Spleen (tissue), 11 donors: ENCODE data around the gene TAF8. TPM values are rescaled to one million over a fixed set of nuclear protein-coding genes. Genes with fewer than 3 reads are reported as not detected.

Experiments used
- DNase-seq: peaks from one replicate; pipeline ENCODE4 v3.0.0-alpha.2; 2020
- H3K27ac ChIP-seq, 8 donors: fragments of 200-600 bp; sonication (generic) in 7 of 8; 1 replicate in 4 of 8; 2 replicates in 4 of 8; pipeline versions ENCODE4 v1.5.0 to v1.8.0; 2016 to 2021; ENCODE audit warnings: inconsistent platforms in 4 of 8, mild to moderate bottlenecking in 4 of 8, moderate library complexity in 1 of 8
- H3K27me3 ChIP-seq, 7 donors: fragments of 200-600 bp; sonication (generic) in 6 of 7; replicated peaks in 1 of 7; 1 replicate in 4 of 7; 2 replicates in 3 of 7; pipeline versions ENCODE4 v1.5.0 to v1.8.0; 2016 to 2021; ENCODE audit warnings: inconsistent platforms in 3 of 7, mild to moderate bottlenecking in 1 of 7
- H3K36me3 ChIP-seq, 6 donors: fragments of 200-600 bp; sonication (generic) in 5 of 6; 1 replicate in 4 of 6; 2 replicates in 2 of 6; pipeline versions ENCODE4 v1.5.0 to v1.8.0; 2016 to 2021; ENCODE audit warnings: inconsistent platforms in 2 of 6
- H3K4me1 ChIP-seq, 6 donors: fragments of 200-600 bp; sonication (generic) in 5 of 6; 1 replicate in 3 of 6; 2 replicates in 3 of 6; pipeline versions ENCODE4 v1.5.0 to v1.8.0; 2016 to 2021; ENCODE audit warnings: inconsistent platforms in 3 of 6
- H3K4me3 ChIP-seq, 8 donors: fragments of 200-600 bp; sonication (generic) in 7 of 8; 1 replicate in 4 of 8; 2 replicates in 4 of 8; pipeline versions ENCODE4 v1.5.0 to v1.8.0; 2016 to 2021; ENCODE audit warnings: inconsistent platforms in 4 of 8, mild to moderate bottlenecking in 4 of 8, moderate library complexity in 2 of 8
- H3K9me3 ChIP-seq, 8 donors: fragments of 200-600 bp; sonication (generic) in 7 of 8; 1 replicate in 4 of 8; 2 replicates in 4 of 8; pipeline versions ENCODE4 v1.5.0 to v1.8.0; 2016 to 2021; ENCODE audit warnings: inconsistent platforms in 4 of 8
- CTCF ChIP-seq, 11 experiments: fragments of 200-600 bp in 7 of 11; fragments of 450-650 bp in 4 of 11; sonication (generic) in 4 of 11; IDR thresholded peaks in 8 of 11; conservative IDR thresholded peaks in 3 of 11; 1 replicate in 7 of 11; 2 replicates in 4 of 11; pipeline versions ENCODE4 v1.4.0 to v1.8.0; 2016 to 2021; ENCODE audit warnings: antibody characterized with exemption in 11 of 11, inconsistent platforms in 4 of 11, mild to moderate bottlenecking in 1 of 11
- POLR2A ChIP-seq, 3 donors: fragments of 450-650 bp; IDR thresholded peaks; one replicate each; pipeline ENCODE4 v1.5.1; 2017; ENCODE audit warnings: antibody characterized with exemption in 3 of 3, mild to moderate bottlenecking in 1 of 3
- POLR2AphosphoS5 ChIP-seq, 3 donors: sonication (generic); formaldehyde crosslinking; IDR thresholded peaks; one replicate each; pipeline ENCODE4 v1.5.1; 2017; ENCODE audit warnings: antibody characterized with exemption in 3 of 3
- WGBS, 5 donors: extraction: QIAGEN DNeasy Blood & Tissue Kit in 3 of 5; methylation state at CpG; one replicate each; pipeline versions ENCODE4 v1.1.5 to v1.1.7; 2013 to 2018; 5-methylcytosine and 5-hydroxymethylcytosine counted together
- intact Hi-C: fragments of 100-400 bp; cut with DNase I; formaldehyde crosslinking; loops from one replicate; pipeline ENCODE4 v1.15.0; 2023; ENCODE audit warnings: low total_unique reads
- polyA plus RNA-seq, 3 donors: library from polyadenylated mRNA; stranded (reverse); fragments of 200-250 nt; gene quantifications; one replicate each; pipeline ENCODE4 v1.2.1, GENCODE V29; 2013
- total RNA-seq, 7 donors: library from RNA; depleted of rRNA in 3 of 7; stranded (reverse); fragments of >200 nt in 3 of 7; fragmentation: NEBNext Ultra II Directional in 4 of 7; extraction: Animal tissue kit (Norgen Biotek cat#: 25700) in 4 of 7; gene quantifications; one replicate each; pipeline versions ENCODE4 v1.1.0 to v1.2.1, GENCODE V29; 2016 to 2021
- donor health status: healthy with polysubstance abuse.
- donor health status: DM: no; HTN: no; CAD: no; lungs with moderate emphysema.
- donor health status: DM: no; HTN: no; CAD: no.
- donor health status: Bipolar disorder and iron deficiency.
- donor health status: healthy.
- donor health status: DM: no; HTN: no; CAD: no.
- donor health status: DM: yes; HTN: yes; CAD: no.

The TAF8 gene
- total and polyA plus RNA-seq, 10 donors, result 8.2 to 56.3 (median 35.4) TPM

- no peaks in the 10 kb centered on the region for H3K4me1 ChIP-seq
- TF ChIP-seq POLR2A (IDR thresholded peaks at IDR 0.05), result no peak
- TF ChIP-seq CTCF (IDR thresholded peaks at IDR 0.05 in 8 of 11, conservative IDR thresholded peaks at IDR 0.05 in 3 of 11), result no peak
- H3K27ac ChIP-seq, result no peak overlapping the region
- DNase-seq, result no peak
- peaks cover 0 to 6% (median 0%) of the 10 kb centered on the region in 7 donors for H3K27me3 ChIP-seq
- intact Hi-C loops, result no loop called here
- no peaks in the 10 kb centered on the region for H3K9me3 ChIP-seq
- 67 to 80% (median 71%) methylated on average over 8 to 10 of the region's 10 CpGs for WGBS, 5 donors
- no peaks in the 10 kb centered on the region for H3K36me3 ChIP-seq
- no peak overlapping the region for H3K4me3 ChIP-seq
These were observed 68.1 kb downstream of the TAF8 start for GRCh38 chr6:42118162-42119001.

GRCh38 chr6:42120895-42121865 is 70.9 kb downstream of the TAF8 start:
- no peak for DNase-seq
- H3K36me3 ChIP-seq, result no peaks in the 10 kb centered on the region
- WGBS, 5 donors, result 69 to 82% (median 81%) methylated on average over 8 of the region's 8 CpGs
- intact Hi-C loops, result no loop called here
- no peak overlapping the region for H3K27ac ChIP-seq
- H3K9me3 ChIP-seq, result no peaks in the 10 kb centered on the region
- H3K27me3 ChIP-seq, result peaks cover 0 to 6% (median 0%) of the 10 kb centered on the region in 7 donors
- no peak for TF ChIP-seq POLR2AphosphoS5 (IDR thresholded peaks at IDR 0.05)
- TF ChIP-seq POLR2A (IDR thresholded peaks at IDR 0.05), result no peak
- TF ChIP-seq CTCF (IDR thresholded peaks at IDR 0.05 in 8 of 11, conservative IDR thresholded peaks at IDR 0.05 in 3 of 11), result no peak
- H3K4me3 ChIP-seq, result no peak overlapping the region
- no peaks in the 10 kb centered on the region for H3K4me1 ChIP-seq

GRCh38 chr6:42123379-42124103 is 73.2 kb downstream of the TAF8 start:
- intact Hi-C loops, result no loop called here
- Histone ChIP-seq H3K36me3 (no peaks in the 10 kb centered on the region), H3K9me3 (no peaks in the 10 kb centered on the region), H3K27me3 (no peaks in the 10 kb centered on the region), H3K4me1 (peaks cover 0 to 2% (median 0%) of the 10 kb centered on the region in 6 donors), H3K4me3 (no peak overlapping the region), H3K27ac (no peak overlapping the region)
- TF ChIP-seq CTCF (IDR thresholded peaks at IDR 0.05 in 8 of 11, conservative IDR thresholded peaks at IDR 0.05 in 3 of 11) (no peak), POLR2AphosphoS5 (IDR thresholded peaks at IDR 0.05) (no peak), POLR2A (IDR thresholded peaks at IDR 0.05) (no peak)
- WGBS, 5 donors, result 83 to 91% (median 87%) methylated on average over 11 of the region's 11 CpGs
- no peak for DNase-seq
